Small intestine (tissue), 7 donors: ENCODE measurements around the gene PTCD3. TPM values are rescaled to one million over a fixed set of nuclear protein-coding genes. Genes with fewer than 3 reads are reported as not detected.

Source experiments
- DNase-seq, 2 donors: peaks; one replicate each; pipeline versions ENCODE4 v3.0.0 to v3.0.0-alpha.2; 2013
- FAIRE-seq: peaks from 2 replicates; lab custom pipeline; 2012; peaks lifted over from hg19 to GRCh38; lab: Jason Lieb, UNC
- H3K27ac ChIP-seq, 3 donors: one replicate each; pipeline ENCODE4 v1.5.1; 2013; ENCODE audit warnings: low read length in 2 of 3, mild to moderate bottlenecking in 2 of 3, control low read depth in 1 of 3, inconsistent platforms in 1 of 3, low read depth in 1 of 3, moderate library complexity in 1 of 3
- H3K27me3 ChIP-seq, 3 donors: one replicate each; pipeline ENCODE4 v1.6.1; 2013; ENCODE audit warnings: low read length in 3 of 3, inconsistent platforms in 1 of 3; ENCODE audit not compliant: control insufficient read depth in 3 of 3, insufficient read depth in 3 of 3
- H3K36me3 ChIP-seq, 3 donors: one replicate each; pipeline ENCODE4 v1.6.1; 2013; ENCODE audit warnings: low read length in 3 of 3, inconsistent platforms in 1 of 3, low read depth in 1 of 3, mild to moderate bottlenecking in 1 of 3, moderate library complexity in 1 of 3; ENCODE audit not compliant: control insufficient read depth in 3 of 3, insufficient read depth in 2 of 3
- H3K4me1 ChIP-seq, 3 donors: one replicate each; pipeline ENCODE4 v1.6.1; 2013; ENCODE audit warnings: low read length in 2 of 3, inconsistent platforms in 1 of 3, low read depth in 1 of 3, mild to moderate bottlenecking in 1 of 3, moderate library complexity in 1 of 3; ENCODE audit not compliant: control insufficient read depth in 3 of 3, insufficient read depth in 2 of 3
- H3K4me3 ChIP-seq, 3 donors: one replicate each; pipeline ENCODE4 v1.5.1; 2013; ENCODE audit warnings: low read length in 3 of 3, control low read depth in 1 of 3, inconsistent platforms in 1 of 3, low read depth in 1 of 3, mild to moderate bottlenecking in 1 of 3, moderate library complexity in 1 of 3
- H3K9me3 ChIP-seq, 2 donors: one replicate each; pipeline ENCODE4 v1.6.1; 2013; ENCODE audit warnings: low read depth in 1 of 2, low read length in 1 of 2; ENCODE audit not compliant: control insufficient read depth in 2 of 2, insufficient read depth in 1 of 2
- WGBS, 3 donors: extraction: QIAGEN DNeasy Blood & Tissue Kit; methylation state at CpG; one replicate each; pipeline ENCODE4 v1.1.7; 2013; 5-methylcytosine and 5-hydroxymethylcytosine counted together
- polyA plus RNA-seq, 4 donors: library from polyadenylated mRNA; stranded (reverse) in 3 of 4; unstranded in 1 of 4; fragments of 200-250 nt in 3 of 4; fragments of 120-200 nt in 1 of 4; gene quantifications; one replicate each; pipeline versions ENCODE4 v1.2.1 to v1.2.3, GENCODE V29; 2013
- donor health status: healthy with polysubstance abuse.
- donor health status: control.
- donor health status: control.
- donor health status: Bipolar disorder and iron deficiency.
- donor health status: healthy.

Gene PTCD3
- polyA plus RNA-seq, 4 donors: 14.1 to 86.1 (median 25.0) TPM

DNA sequence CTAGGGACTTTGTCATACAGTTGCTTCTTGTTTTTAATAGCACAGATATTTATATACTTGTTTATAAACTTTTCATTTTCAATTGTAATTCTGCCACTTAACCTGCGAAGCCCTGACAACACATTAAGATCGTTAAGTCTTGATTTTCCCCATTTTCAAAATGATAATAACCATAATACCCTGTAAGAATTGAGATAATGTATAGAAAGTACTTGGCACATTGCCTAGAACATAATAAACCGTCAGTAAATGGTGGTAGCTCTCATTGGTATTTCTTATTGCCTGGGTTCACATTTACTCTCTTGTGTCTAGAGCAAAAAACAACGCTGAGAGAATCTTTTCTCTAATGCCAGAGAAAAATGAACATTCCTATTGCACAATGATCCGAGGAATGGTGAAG is 18.6 kb downstream of the PTCD3 start:
- H3K36me3 ChIP-seq: peaks cover 20 to 53% (median 36%) of the 10 kb centered on the region in 3 donors
- DNase-seq (no peak), FAIRE-seq (no peak)

DNA sequence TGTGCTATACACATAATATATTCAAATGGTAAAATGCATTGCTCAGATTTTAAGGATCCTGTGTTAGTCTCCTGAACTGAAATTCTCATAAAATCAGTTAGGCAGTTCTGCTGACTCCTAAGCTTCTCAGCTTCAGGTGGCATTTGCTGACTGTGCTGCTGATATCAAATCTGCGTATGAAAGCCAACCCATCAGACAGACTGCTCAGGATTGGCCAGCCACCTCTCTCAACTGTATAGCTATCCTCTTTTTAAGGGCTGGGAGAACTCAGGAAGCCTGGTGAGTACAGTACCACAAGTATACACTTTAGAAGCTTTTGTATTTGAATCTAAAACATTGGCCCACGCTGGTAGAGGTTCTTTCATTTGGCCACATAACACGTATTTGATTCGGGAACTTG is 28.7 kb downstream of the PTCD3 start:
- DNase-seq (no peak), FAIRE-seq (no peak)
- WGBS, 3 donors: 95 to 96% (median 95%) methylated on average over 4 of the region's 4 CpGs
- Histone ChIP-seq H3K4me1 (no peaks in the 10 kb centered on the region), H3K27me3 (no peaks in the 10 kb centered on the region), H3K36me3 (peaks cover 37 to 48% (median 39%) of the 10 kb centered on the region in 3 donors), H3K9me3 (no peaks in the 10 kb centered on the region), H3K27ac (no peak overlapping the region), H3K4me3 (no peak overlapping the region)

More for the DNA sequence above, 18.6 kb downstream of the PTCD3 start:
- H3K4me3 ChIP-seq: no peak overlapping the region
- WGBS, 3 donors: 55 to 71% (median 68%) methylated on average over 5 of the region's 5 CpGs
- H3K4me1 ChIP-seq: no peaks in the 10 kb centered on the region
- no peak overlapping the region for H3K27ac ChIP-seq
- H3K9me3 ChIP-seq: no peaks in the 10 kb centered on the region
- H3K27me3 ChIP-seq: no peaks in the 10 kb centered on the region

DNA sequence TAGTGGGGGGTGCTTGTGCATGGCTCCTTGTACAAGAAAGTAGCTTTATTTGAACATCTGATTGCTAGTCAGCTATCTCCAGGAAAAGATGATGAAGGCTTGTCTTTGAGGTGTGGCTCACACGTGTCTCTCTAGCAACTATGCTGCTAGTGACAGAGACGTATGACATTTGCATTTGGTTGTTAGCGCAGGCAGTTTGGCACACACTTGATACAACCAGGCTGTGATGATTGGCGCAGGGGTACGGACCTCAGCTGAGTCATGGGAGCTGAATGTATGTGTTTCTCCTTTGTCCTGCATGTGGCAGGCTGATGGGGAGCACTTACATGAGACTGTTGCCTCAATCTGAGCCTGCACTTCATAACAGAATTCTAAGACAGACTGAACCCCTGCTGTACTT is 29.6 kb downstream of the PTCD3 start:
- H3K27me3 ChIP-seq: no peaks in the 10 kb centered on the region
- H3K9me3 ChIP-seq: no peaks in the 10 kb centered on the region
- FAIRE-seq: no peak
- no peak overlapping the region for H3K4me3 ChIP-seq
- peaks cover 33 to 44% (median 35%) of the 10 kb centered on the region in 3 donors for H3K36me3 ChIP-seq
- H3K4me1 ChIP-seq: no peaks in the 10 kb centered on the region
- DNase-seq: no peak
- no peak overlapping the region for H3K27ac ChIP-seq
- 83 to 90% (median 87%) methylated on average over 5 of the region's 5 CpGs for WGBS, 3 donors

DNA sequence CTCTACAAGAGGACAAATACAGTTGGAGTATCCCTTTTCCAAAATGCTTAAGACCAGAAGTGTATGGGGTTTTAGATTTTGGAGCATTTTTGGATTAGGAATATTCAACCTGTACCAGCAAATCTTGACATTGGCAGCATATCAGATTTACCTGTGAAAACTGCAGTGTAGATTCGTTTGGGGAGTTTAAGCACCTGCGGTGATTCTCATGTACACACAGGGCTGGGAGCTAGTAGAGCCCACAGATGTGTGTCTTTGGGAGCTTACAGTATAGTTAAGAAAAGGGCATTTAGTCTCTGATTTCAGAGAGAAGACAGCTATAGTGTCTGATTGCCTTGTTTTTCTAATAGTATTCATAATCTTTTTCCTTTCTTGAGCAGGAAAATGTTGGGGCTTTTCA is 30.1 kb downstream of the PTCD3 start:
- Histone ChIP-seq H3K4me1 (no peaks in the 10 kb centered on the region), H3K27me3 (no peaks in the 10 kb centered on the region), H3K4me3 (no peak overlapping the region), H3K36me3 (peaks cover 34 to 44% (median 34%) of the 10 kb centered on the region in 3 donors), H3K9me3 (no peaks in the 10 kb centered on the region), H3K27ac (no peak overlapping the region)
- 80 to 86% (median 85%) methylated on average over 2 of the region's 2 CpGs for WGBS, 3 donors
- FAIRE-seq (no peak), DNase-seq (no peak)

DNA sequence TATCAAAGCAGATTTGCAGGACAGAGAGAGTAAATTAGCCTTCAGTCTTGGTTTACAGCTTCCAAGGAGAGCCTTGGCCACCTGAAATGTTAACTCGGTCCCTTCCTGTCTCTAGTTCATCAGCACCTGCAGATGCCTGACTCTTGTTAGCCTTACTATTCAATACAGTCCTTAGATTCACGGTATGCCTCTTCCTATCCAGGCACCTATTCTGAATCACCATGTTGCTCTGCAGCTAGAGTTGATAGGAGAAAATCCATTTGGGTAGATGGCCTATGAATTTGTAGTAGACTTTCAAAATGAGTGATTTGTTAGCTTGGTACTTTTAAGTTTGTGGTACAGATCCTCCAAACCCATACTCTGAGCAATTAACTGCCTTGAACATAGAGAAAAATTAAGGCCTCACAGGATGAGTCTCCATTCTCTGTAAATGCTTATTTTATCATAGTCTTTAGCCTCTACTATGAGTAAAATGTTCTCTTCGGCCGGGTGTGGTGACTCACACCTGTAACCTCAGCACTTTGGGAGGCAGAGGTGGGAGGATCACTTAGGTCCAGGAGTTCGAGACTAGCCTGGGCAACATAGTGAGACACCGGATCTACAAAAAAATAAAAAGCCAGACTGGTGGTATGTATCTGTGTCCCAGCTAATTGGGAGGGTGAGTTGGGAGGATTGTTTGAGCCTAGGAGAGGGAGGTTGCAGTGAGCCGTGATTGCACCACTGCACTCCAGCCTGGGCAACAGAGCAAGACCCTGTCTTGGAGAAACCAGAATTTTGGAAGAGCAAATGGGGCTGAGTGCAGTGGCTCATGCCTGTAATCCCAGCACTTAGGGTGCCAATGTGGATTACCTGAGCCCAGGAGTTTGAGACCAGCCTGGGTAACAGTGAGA is 32.9 kb downstream of the PTCD3 start:
- H3K27me3 ChIP-seq: no peaks in the 10 kb centered on the region
- 92 to 93% (median 92%) methylated on average over 7 of the region's 7 CpGs for WGBS, 3 donors
- H3K36me3 ChIP-seq: peaks cover 27 to 41% (median 34%) of the 10 kb centered on the region in 3 donors
- FAIRE-seq (no peak), DNase-seq (no peak)
- H3K27ac ChIP-seq: no peak overlapping the region
- no peaks in the 10 kb centered on the region for H3K9me3 ChIP-seq
- H3K4me1 ChIP-seq: no peaks in the 10 kb centered on the region
- H3K4me3 ChIP-seq: no peak overlapping the region

DNA sequence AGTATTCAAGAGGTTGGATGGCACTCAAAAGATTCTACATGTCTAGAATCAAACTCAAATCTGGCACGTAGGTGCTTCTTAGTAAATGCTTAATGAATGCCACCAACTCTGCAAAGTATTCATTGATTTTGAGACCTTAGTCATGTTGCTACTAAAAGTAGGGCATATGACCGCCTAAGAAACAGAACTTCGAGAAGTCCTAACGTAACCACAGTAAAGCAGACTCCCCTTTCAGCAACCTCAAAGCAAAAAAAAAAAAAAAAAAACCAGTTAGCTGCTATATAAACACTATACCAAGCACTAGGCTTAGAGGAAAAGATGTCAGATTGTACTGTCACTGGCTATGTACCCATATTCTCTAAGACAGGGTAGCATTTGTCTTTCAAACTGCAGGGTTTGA is 33.9 kb downstream of the PTCD3 start:
- peaks cover 30 to 43% (median 33%) of the 10 kb centered on the region in 3 donors for H3K36me3 ChIP-seq
- DNase-seq (no peak), FAIRE-seq (no peak)
- no peaks in the 10 kb centered on the region for H3K9me3 ChIP-seq
- no peak overlapping the region for H3K27ac ChIP-seq
- H3K4me1 ChIP-seq: no peaks in the 10 kb centered on the region
- H3K4me3 ChIP-seq: no peak overlapping the region
- H3K27me3 ChIP-seq: no peaks in the 10 kb centered on the region
- 76 to 89% (median 77%) methylated on average over 4 of the region's 4 CpGs for WGBS, 3 donors

DNA sequence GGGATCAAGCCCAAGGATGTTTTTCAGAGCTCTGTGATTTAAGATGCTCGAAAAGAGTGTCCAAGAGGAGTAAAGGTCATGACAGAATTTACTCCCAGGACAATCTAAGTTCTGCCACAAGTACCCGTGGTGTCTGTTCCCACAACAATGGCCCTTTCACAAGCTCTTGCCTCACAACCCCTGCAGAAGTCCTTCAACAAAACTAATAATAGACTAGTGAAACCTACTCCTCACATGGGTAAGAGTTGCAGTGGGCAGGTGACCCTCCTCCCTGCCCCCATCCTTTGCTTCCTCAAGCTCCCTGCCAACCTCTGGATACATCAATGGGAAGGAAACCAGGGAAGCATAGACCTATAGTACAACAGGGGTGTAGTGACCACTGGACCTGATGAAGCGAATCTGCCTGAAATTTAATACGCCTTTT is 34.9 kb downstream of the PTCD3 start:
- Histone ChIP-seq H3K4me3 (no peak overlapping the region), H3K27ac (no peak overlapping the region), H3K9me3 (no peaks in the 10 kb centered on the region), H3K36me3 (peaks cover 27 to 46% (median 29%) of the 10 kb centered on the region in 3 donors), H3K4me1 (no peaks in the 10 kb centered on the region), H3K27me3 (no peaks in the 10 kb centered on the region)
- WGBS, 3 donors: 75 to 79% (median 78%) methylated on average over 4 of the region's 4 CpGs
- FAIRE-seq (no peak), DNase-seq (no peak)

DNA sequence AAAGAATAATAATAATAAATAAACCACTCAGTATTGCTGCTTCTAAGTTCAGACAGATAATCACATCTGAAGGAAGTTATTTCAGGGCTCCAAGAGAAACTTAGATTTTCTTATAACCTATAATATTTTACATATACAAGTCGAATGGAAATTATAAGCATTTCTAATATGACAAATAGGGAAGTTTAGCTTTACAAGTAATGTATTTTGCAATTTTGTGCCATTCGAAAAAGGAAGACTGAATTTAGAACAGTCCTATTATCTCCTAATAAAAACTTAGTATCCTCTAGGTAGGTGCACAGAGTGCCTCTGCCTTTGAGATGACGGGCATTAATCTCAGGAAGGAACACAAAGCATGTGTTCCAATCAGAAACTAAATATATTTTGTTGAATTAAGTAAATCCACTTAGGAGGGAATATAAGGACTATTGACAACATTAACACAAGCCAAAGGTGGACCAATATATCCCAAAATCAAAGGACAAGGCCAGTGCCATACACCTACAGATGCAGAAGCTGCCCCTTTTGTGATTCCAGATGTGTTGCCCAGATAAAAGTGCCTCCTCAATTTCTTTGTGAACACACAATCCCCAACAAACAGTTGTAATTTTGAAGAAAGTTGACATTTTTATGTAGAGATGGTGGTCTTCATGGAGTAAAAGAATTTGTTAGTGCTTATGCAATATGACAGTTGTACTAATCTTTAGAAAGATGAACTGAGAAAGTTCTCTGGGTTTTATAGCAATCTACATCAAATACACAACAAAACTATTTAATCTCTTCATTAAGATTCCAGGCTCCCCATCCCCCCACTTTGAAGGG is 36.6 kb downstream of the PTCD3 start:
- no peaks in the 10 kb centered on the region for H3K4me1 ChIP-seq
- no peak for DNase-seq
- H3K27ac ChIP-seq: no peak overlapping the region
- FAIRE-seq: no peak
- no peaks in the 10 kb centered on the region for H3K27me3 ChIP-seq
- peaks cover 21 to 51% (median 24%) of the 10 kb centered on the region in 3 donors for H3K36me3 ChIP-seq
- 65 to 82% (median 76%) methylated on average over 3 of the region's 3 CpGs for WGBS, 3 donors
- no peaks in the 10 kb centered on the region for H3K9me3 ChIP-seq
- no peak overlapping the region for H3K4me3 ChIP-seq
